Fibroblast of lung (primary cell): ENCODE measurements around the gene FAF2.

Experiments
- EZH2 ChIP-seq: IDR thresholded peaks from 2 replicates; pipeline ENCODE4 v1.5.1; 2012; ENCODE audit warnings: low read length, control low read depth, mild to moderate bottlenecking; ENCODE audit errors: missing control alignments
- TF ChIP-seq, protein P1 (sequence below), 2 donors: IDR thresholded peaks in 1 of 2; conservative IDR thresholded peaks in 1 of 2; 1 replicate in 1 of 2; 2 replicates in 1 of 2; pipeline ENCODE4 v1.5.1; 2011 to 2012; ENCODE audit warnings: low read length in 2 of 2, control low read depth in 1 of 2, inconsistent platforms in 1 of 2, low read depth in 1 of 2, mild to moderate bottlenecking in 1 of 2

DNA sequence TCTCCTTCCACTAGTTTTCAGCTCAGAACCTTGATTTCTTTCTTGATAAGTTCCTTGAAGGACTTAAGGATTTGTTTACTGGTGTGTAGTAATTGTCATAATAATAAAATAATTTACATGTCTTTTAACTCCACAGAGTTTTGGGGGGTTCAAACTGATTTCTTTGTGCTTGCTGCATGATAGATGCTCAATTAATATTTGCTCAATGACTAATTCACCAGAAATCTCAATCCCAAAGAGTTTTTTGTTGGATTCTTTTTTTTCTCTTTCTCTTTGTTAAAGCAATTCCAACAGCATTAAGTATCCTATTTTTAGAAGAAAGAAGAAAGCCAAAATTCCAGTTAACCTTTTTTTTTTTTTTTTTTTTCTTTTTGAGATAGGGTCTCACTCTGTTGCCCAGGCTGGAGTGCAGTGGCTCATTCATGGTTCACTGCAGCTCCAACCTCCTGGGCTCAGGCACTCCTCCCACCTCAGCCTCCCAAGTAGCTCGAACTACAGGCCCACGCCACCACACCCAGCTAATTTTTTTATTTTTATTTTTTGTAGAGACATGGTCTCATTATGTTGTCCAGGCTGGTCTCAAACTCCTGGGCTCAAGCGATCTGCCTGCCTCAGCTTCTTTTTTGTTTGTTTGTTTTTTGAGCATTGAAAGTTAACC lies 10.8 kb downstream of the FAF2 start:
- TF ChIP-seq EZH2: no peak
- TF ChIP-seq, protein P1, sequence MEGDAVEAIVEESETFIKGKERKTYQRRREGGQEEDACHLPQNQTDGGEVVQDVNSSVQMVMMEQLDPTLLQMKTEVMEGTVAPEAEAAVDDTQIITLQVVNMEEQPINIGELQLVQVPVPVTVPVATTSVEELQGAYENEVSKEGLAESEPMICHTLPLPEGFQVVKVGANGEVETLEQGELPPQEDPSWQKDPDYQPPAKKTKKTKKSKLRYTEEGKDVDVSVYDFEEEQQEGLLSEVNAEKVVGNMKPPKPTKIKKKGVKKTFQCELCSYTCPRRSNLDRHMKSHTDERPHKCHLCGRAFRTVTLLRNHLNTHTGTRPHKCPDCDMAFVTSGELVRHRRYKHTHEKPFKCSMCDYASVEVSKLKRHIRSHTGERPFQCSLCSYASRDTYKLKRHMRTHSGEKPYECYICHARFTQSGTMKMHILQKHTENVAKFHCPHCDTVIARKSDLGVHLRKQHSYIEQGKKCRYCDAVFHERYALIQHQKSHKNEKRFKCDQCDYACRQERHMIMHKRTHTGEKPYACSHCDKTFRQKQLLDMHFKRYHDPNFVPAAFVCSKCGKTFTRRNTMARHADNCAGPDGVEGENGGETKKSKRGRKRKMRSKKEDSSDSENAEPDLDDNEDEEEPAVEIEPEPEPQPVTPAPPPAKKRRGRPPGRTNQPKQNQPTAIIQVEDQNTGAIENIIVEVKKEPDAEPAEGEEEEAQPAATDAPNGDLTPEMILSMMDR (conservative IDR thresholded peaks at IDR 0.05 in 1 of 2, IDR thresholded peaks at IDR 0.05 in 1 of 2; ENCODE audit: low read depth in 1 of 2, low read length in 2 of 2): no peak
